ENCODE results near the gene UNC13D. TPM values are rescaled to one million over a fixed set of nuclear protein-coding genes. Genes with fewer than 3 reads are reported as not detected.

Gene UNC13D
- total RNA-seq, 4 donors from 2014 or later, result 5.0 to 9.1 (median 7.6) TPM

- WGBS, 2 donors, result 80% methylated on average over 13 of the region's 13 CpGs
- TF ChIP-seq, protein P1, sequence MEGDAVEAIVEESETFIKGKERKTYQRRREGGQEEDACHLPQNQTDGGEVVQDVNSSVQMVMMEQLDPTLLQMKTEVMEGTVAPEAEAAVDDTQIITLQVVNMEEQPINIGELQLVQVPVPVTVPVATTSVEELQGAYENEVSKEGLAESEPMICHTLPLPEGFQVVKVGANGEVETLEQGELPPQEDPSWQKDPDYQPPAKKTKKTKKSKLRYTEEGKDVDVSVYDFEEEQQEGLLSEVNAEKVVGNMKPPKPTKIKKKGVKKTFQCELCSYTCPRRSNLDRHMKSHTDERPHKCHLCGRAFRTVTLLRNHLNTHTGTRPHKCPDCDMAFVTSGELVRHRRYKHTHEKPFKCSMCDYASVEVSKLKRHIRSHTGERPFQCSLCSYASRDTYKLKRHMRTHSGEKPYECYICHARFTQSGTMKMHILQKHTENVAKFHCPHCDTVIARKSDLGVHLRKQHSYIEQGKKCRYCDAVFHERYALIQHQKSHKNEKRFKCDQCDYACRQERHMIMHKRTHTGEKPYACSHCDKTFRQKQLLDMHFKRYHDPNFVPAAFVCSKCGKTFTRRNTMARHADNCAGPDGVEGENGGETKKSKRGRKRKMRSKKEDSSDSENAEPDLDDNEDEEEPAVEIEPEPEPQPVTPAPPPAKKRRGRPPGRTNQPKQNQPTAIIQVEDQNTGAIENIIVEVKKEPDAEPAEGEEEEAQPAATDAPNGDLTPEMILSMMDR (IDR thresholded peaks at IDR 0.05), result no peak
- no peak for TF ChIP-seq POLR2A (IDR thresholded peaks at IDR 0.05)
- H3K4me3 ChIP-seq (ENCODE audit: low read depth, poor library complexity, severe bottlenecking), result no peak overlapping the region
- intact Hi-C loops (cut with DNase I; ENCODE audit: low total_unique reads), result no loop called here
- DNase-seq (ENCODE audit: low spot score in 2 of 2), result no peak
Measured at GRCh38 chr17:75825149-75825552, 19.1 kb downstream of the UNC13D start.

- intact Hi-C loops (cut with DNase I; ENCODE audit: low total_unique reads), result no loop called here
- TF ChIP-seq, protein P1 (IDR thresholded peaks at IDR 0.05), result no peak
- no peak for TF ChIP-seq POLR2A (IDR thresholded peaks at IDR 0.05)
- no peak for DNase-seq (ENCODE audit: low spot score in 2 of 2)
- WGBS, 2 donors, result 49 to 51% methylated on average over 2 of the region's 2 CpGs
- H3K4me3 ChIP-seq (ENCODE audit: low read depth, poor library complexity, severe bottlenecking), result no peak overlapping the region
Measured at GRCh38 chr17:75824666-75825065, 19.5 kb downstream of the UNC13D start.

DNA sequence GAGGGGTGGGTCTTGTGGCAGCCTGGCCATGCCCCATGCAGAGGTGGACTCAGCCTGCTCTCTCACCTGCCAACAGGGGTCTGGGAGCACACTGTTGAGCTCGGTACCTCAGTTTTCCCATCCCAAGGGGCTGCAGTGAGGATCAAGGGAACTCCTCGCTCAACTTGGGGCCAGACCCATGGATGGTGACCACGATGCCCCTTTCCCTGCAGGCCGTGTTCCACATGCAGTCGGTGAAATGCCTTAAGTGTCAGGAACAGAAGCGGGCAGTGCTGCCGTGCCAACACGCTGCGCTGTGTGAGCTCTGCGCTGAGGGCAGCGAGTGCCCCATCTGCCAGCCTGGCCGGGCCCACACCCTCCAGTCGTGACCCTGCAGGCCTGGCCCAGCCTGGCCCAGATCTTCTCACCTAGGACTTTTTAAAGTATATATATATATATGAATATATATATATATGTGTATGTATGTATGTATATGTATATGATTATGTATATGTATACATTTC lies 20.1 kb downstream of the UNC13D start:
- WGBS, 2 donors, result 77 to 91% methylated on average over 13 of the region's 13 CpGs
- DNase-seq (ENCODE audit: low spot score in 2 of 2), result no peak
- TF ChIP-seq POLR2A (IDR thresholded peaks at IDR 0.05), result no peak
- TF ChIP-seq, protein P1 (IDR thresholded peaks at IDR 0.05), result no peak
- H3K4me3 ChIP-seq (ENCODE audit: low read depth, poor library complexity, severe bottlenecking), result no peak overlapping the region
- intact Hi-C loops (cut with DNase I; ENCODE audit: low total_unique reads), result no loop called here

GRCh38 chr17:75823257-75824041 lies 20.8 kb downstream of the UNC13D start:
- no peak for DNase-seq (ENCODE audit: low spot score in 2 of 2)
- H3K4me3 ChIP-seq (ENCODE audit: low read depth, poor library complexity, severe bottlenecking), result no peak overlapping the region
- TF ChIP-seq, protein P1 (IDR thresholded peaks at IDR 0.05), result no peak
- no peak for TF ChIP-seq POLR2A (IDR thresholded peaks at IDR 0.05)
- 84 to 89% methylated on average over 26 to 28 of the region's 28 CpGs for WGBS, 2 donors
- intact Hi-C loops (cut with DNase I; ENCODE audit: low total_unique reads), result no loop called here

DNA sequence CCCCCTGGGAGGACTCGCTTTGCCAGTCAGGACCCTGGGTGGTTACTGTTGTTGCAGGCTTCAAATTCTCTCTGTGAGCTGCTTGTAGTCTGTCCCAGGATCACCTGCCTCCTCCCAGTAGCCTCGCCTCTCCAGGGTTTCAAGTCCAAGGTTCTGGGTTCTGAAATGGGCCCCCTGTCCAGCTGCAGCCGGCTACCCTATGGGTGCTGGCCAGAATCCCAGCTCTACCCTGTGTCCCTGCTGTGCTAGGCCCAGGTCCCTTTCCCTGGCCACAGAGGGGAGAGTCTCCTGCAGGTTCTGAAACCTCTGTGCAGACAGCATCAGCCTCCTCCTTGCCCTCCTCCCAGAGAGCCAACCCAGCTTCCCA lies 21.4 kb downstream of the UNC13D start:
- no peak overlapping the region for H3K4me3 ChIP-seq (ENCODE audit: low read depth, poor library complexity, severe bottlenecking)
- DNase-seq (ENCODE audit: low spot score in 2 of 2), result no peak
- TF ChIP-seq POLR2A (IDR thresholded peaks at IDR 0.05), result no peak
- TF ChIP-seq, protein P1 (IDR thresholded peaks at IDR 0.05), result no peak
- intact Hi-C loops (cut with DNase I; ENCODE audit: low total_unique reads), result no loop called here
- 68 to 85% methylated on average over 3 of the region's 3 CpGs for WGBS, 2 donors
